H1 (cell line): ENCODE results near the gene RAB11FIP5. TPM values are rescaled to one million over a fixed set of nuclear protein-coding genes. Genes with fewer than 3 reads are reported as not detected.

Experiments
- CTCF ChIA-PET: fragments of 300-600 bp; sonication (Branson Sonifier 250); formaldehyde crosslinking; loops from one replicate; lab custom pipeline; 2021; ENCODE audit not compliant: partially characterized antibody; lab: Charles Lee
- POLR2A ChIA-PET: fragments of 300-600 bp; sonication (Branson Sonifier 250); formaldehyde crosslinking; loops from one replicate; lab custom pipeline; 2021; ENCODE audit warnings: inconsistent platforms; ENCODE audit not compliant: partially characterized antibody; lab: Charles Lee
- DNase-seq, 2 experiments: peaks; one replicate each; pipeline versions ENCODE4 v3.0.0 to v3.0.0-alpha.2; 2010 to 2022; ENCODE audit warnings: low spot score in 2 of 2, low read depth in 1 of 2, mixed read lengths in 1 of 2
- FAIRE-seq: peaks from 2 replicates; lab custom pipeline; 2011; peaks lifted over from hg19 to GRCh38; lab: Jason Lieb, UNC
- H2AFZ ChIP-seq: 2 replicates; pipeline ENCODE4 v1.8.1; 2012; ENCODE audit warnings: low read length, inconsistent platforms
- H2AK5ac ChIP-seq: 2 replicates; pipeline ENCODE4 v1.6.1; 2013; ENCODE audit warnings: low read depth, low read length
- H2BK120ac ChIP-seq: replicated peaks from 2 replicates; pipeline ENCODE3; 2013; ENCODE audit warnings: low read depth, low read length, inconsistent platforms
- H2BK12ac ChIP-seq: 2 replicates; pipeline ENCODE4 v1.6.1; 2013; ENCODE audit warnings: low read depth, low read length
- H2BK15ac ChIP-seq: 2 replicates; pipeline ENCODE4 v1.6.1; 2013; ENCODE audit warnings: low read length
- H2BK20ac ChIP-seq: 2 replicates; pipeline ENCODE4 v1.6.1; 2013; ENCODE audit warnings: low read length
- H2BK5ac ChIP-seq: 2 replicates; pipeline ENCODE4 v1.6.1; 2013; ENCODE audit warnings: low read depth, low read length
- H3K14ac ChIP-seq: 2 replicates; pipeline ENCODE4 v1.6.1; 2013; ENCODE audit warnings: inconsistent platforms; ENCODE audit not compliant: insufficient read length
- H3K18ac ChIP-seq: 2 replicates; pipeline ENCODE4 v1.6.1; 2013; ENCODE audit warnings: low read length; ENCODE audit errors: extremely low read depth
- H3K23ac ChIP-seq: 2 replicates; pipeline ENCODE4 v1.6.1; 2013; ENCODE audit warnings: inconsistent platforms; ENCODE audit not compliant: insufficient read length
- H3K23me2 ChIP-seq: 2 replicates; pipeline ENCODE4 v1.6.1; 2013; ENCODE audit warnings: low read depth, low read length
- H3K27ac ChIP-seq: 2 replicates; pipeline ENCODE4 v1.6.1; 2011; ENCODE audit warnings: low read depth, low read length, inconsistent platforms
- H3K27me3 ChIP-seq, 4 experiments: replicated peaks in 1 of 4; 1 replicate in 1 of 4; 2 replicates in 3 of 4; pipeline versions ENCODE4 v1.6.1 to v1.8.1; 2011 to 2013; ENCODE audit warnings: low read length in 3 of 4, mild to moderate bottlenecking in 3 of 4, inconsistent platforms in 2 of 4, mixed read lengths in 2 of 4, moderate library complexity in 1 of 4; ENCODE audit not compliant: control insufficient read depth in 3 of 4, insufficient read depth in 3 of 4; ENCODE audit errors: extremely low read depth in 1 of 4
- H3K36me3 ChIP-seq, 4 experiments: 2 replicates each; pipeline versions ENCODE4 v1.6.1 to v1.8.1; 2011 to 2013; ENCODE audit warnings: mild to moderate bottlenecking in 4 of 4, low read length in 3 of 4, moderate library complexity in 2 of 4, control low read depth in 1 of 4, inconsistent platforms in 1 of 4; ENCODE audit not compliant: insufficient read depth in 4 of 4, control insufficient read depth in 2 of 4
- H3K4ac ChIP-seq: replicated peaks from 2 replicates; pipeline ENCODE3; 2013; ENCODE audit warnings: low read length, low read depth, mixed read lengths, inconsistent platforms; ENCODE audit not compliant: insufficient read length
- H3K4me1 ChIP-seq, 4 experiments: replicated peaks in 1 of 4; 1 replicate in 1 of 4; 2 replicates in 3 of 4; pipeline versions ENCODE4 v1.6.1 to v1.8.1; 2011 to 2013; ENCODE audit warnings: low read length in 3 of 4, inconsistent platforms in 2 of 4, mixed read lengths in 1 of 4; ENCODE audit not compliant: insufficient read depth in 4 of 4, control insufficient read depth in 3 of 4
- H3K4me2 ChIP-seq, 2 experiments: 2 replicates each; pipeline versions ENCODE4 v1.6.1 to v1.8.1; 2011 to 2013; ENCODE audit warnings: low read depth in 2 of 2, low read length in 2 of 2, control low read depth in 1 of 2, inconsistent platforms in 1 of 2, mild to moderate bottlenecking in 1 of 2; ENCODE audit not compliant: insufficient read depth in 1 of 2
- H3K4me3 ChIP-seq, 4 experiments: fragments of 200-600, 300-600 bp in 1 of 4; sonication (generic), shearing (Covaris generic), sonication (Bioruptor Twin) in 1 of 4; 2 replicates each; pipeline versions ENCODE4 v1.5.1 to v1.8.1; 2011 to 2016; ENCODE audit warnings: low read length in 4 of 4, low read depth in 3 of 4, control low read depth in 2 of 4, inconsistent platforms in 2 of 4, mild to moderate bottlenecking in 2 of 4, mixed read lengths in 1 of 4, moderate library complexity in 1 of 4; ENCODE audit not compliant: insufficient read depth in 2 of 4; ENCODE audit errors: extremely low read depth in 1 of 4
- H3K56ac ChIP-seq: replicated peaks from 2 replicates; pipeline ENCODE3; 2013; ENCODE audit warnings: low read depth, mild to moderate bottlenecking, mixed read lengths, low read length, inconsistent platforms; ENCODE audit not compliant: insufficient read length
- H3K79me1 ChIP-seq: 2 replicates; pipeline ENCODE4 v1.6.1; 2013; ENCODE audit warnings: low read depth, low read length, control low read depth
- H3K79me2 ChIP-seq, 2 experiments: 2 replicates each; pipeline versions ENCODE4 v1.6.1 to v1.8.1; 2012 to 2013; ENCODE audit warnings: low read length in 2 of 2, mild to moderate bottlenecking in 2 of 2, inconsistent platforms in 1 of 2; ENCODE audit not compliant: insufficient read depth in 2 of 2, control insufficient read depth in 1 of 2
- H3K9ac ChIP-seq, 4 experiments: replicated peaks in 1 of 4; 1 replicate in 1 of 4; 2 replicates in 3 of 4; pipeline versions ENCODE4 v1.6.1 to v1.8.1; 2011 to 2013; ENCODE audit warnings: low read depth in 3 of 4, low read length in 3 of 4, control low read depth in 2 of 4, mild to moderate bottlenecking in 2 of 4, moderate library complexity in 2 of 4, inconsistent platforms in 1 of 4; ENCODE audit errors: extremely low read depth in 1 of 4
- H3K9me3 ChIP-seq, 2 experiments: 2 replicates each; pipeline versions ENCODE4 v1.6.1 to v1.8.1; 2012 to 2013; ENCODE audit warnings: mild to moderate bottlenecking in 2 of 2, moderate library complexity in 2 of 2, control low read depth in 1 of 2, inconsistent platforms in 1 of 2, low read depth in 1 of 2, low read length in 1 of 2, mixed read lengths in 1 of 2; ENCODE audit not compliant: insufficient read depth in 2 of 2
- H4K20me1 ChIP-seq, 2 experiments: replicated peaks in 1 of 2; 2 replicates each; pipeline versions ENCODE3 to v1.8.1; 2011 to 2013; ENCODE audit warnings: inconsistent platforms in 2 of 2, low read length in 2 of 2, mild to moderate bottlenecking in 1 of 2; ENCODE audit not compliant: insufficient read depth in 2 of 2, control insufficient read depth in 1 of 2
- H4K5ac ChIP-seq: 2 replicates; pipeline ENCODE4 v1.6.1; 2013; ENCODE audit warnings: low read length, low read depth, mixed read lengths, inconsistent platforms; ENCODE audit not compliant: insufficient read length
- H4K8ac ChIP-seq: 2 replicates; pipeline ENCODE4 v1.8.0; 2013; ENCODE audit warnings: mild to moderate bottlenecking, moderate library complexity, low read length, inconsistent platforms; ENCODE audit not compliant: insufficient read depth; ENCODE audit errors: extremely low read depth
- H4K91ac ChIP-seq: replicated peaks from 2 replicates; pipeline ENCODE3; 2013; ENCODE audit warnings: low read length, mixed read lengths, inconsistent platforms; ENCODE audit not compliant: insufficient read length
- ATF2 ChIP-seq: IDR thresholded peaks from 2 replicates; pipeline ENCODE4 v1.6.1; 2012; ENCODE audit warnings: low read length, inconsistent platforms
- CTCF ChIP-seq, 3 experiments: IDR thresholded peaks; 1 replicate in 2 of 3; 2 replicates in 1 of 3; pipeline versions ENCODE4 v1.5.1 to v1.6.1; 2011; ENCODE audit warnings: low read length in 3 of 3, mild to moderate bottlenecking in 3 of 3, inconsistent platforms in 2 of 3, low read depth in 1 of 3, moderate library complexity in 1 of 3; ENCODE audit not compliant: insufficient read depth in 1 of 3; ENCODE audit errors: control extremely low read depth in 1 of 3
- EP300 ChIP-seq, 2 experiments: IDR thresholded peaks; 1 replicate in 1 of 2; 2 replicates in 1 of 2; pipeline ENCODE4 v1.6.1; 2011 to 2012; ENCODE audit warnings: low read depth in 2 of 2, low read length in 2 of 2, mild to moderate bottlenecking in 2 of 2, borderline replicate concordance in 1 of 2, inconsistent platforms in 1 of 2, moderate library complexity in 1 of 2
- KDM1A ChIP-seq: fragments of 200-600, 300-600 bp; sonication (generic); IDR thresholded peaks from 2 replicates; pipeline ENCODE4 v1.7.1; 2016; ENCODE audit warnings: mild to moderate bottlenecking, low read length, borderline replicate concordance
- TAF7 ChIP-seq: optimal IDR thresholded peaks from 2 replicates; pipeline ENCODE3; 2011; ENCODE audit warnings: low read depth, mild to moderate bottlenecking, inconsistent platforms, low read length, moderate library complexity, borderline replicate concordance
- WGBS, 2 experiments: shearing (Covaris generic) in 1 of 2; methylation state at CpG; one replicate each; pipeline versions ENCODE4 v1.1.6 to v1.1.7; 2013 to 2015; ENCODE audit warnings: low lambda C conversion rate in 2 of 2, mixed read lengths in 2 of 2, inconsistent platforms in 1 of 2, low coverage in 1 of 2, missing lambda C conversion rate in 1 of 2; ENCODE audit not compliant: insufficient replicate concordance in 2 of 2, insufficient coverage in 1 of 2, insufficient read length in 1 of 2; ENCODE audit errors: extremely low coverage in 1 of 2, missing lambda C conversion rate in 1 of 2; 5-methylcytosine and 5-hydroxymethylcytosine counted together
- polyA plus RNA-seq, 7 experiments: library from polyadenylated mRNA; depleted of rRNA in 3 of 7; stranded (reverse) in 5 of 7; unstranded in 2 of 7; fragments of >200 nt in 5 of 7; fragments of 200-250 nt in 2 of 7; gene quantifications; 1 replicate in 5 of 7; 2 replicates in 1 of 7; 4 replicates in 1 of 7; pipeline versions ENCODE4 v1.2.1 to v1.2.3, GENCODE V29; 2011 to 2013; ENCODE audit warnings: missing spikeins in 2 of 7, mixed read lengths in 2 of 7
- total RNA-seq: library from RNA; stranded (reverse); fragmentation: NEBNext Ultra II Directional; extraction: Animal tissue kit (Norgen Biotek cat#: 25700); gene quantifications from 2 replicates; pipeline ENCODE4 v1.2.1, GENCODE V29; 2021

RAB11FIP5 gene
- total and polyA plus RNA-seq, 2 of the 8 experiments (the other 6 are each of a cell fraction or from before 2014, with no cell fraction given): 6.3 to 17.0 TPM

GRCh38 chr2:73109431-73110167 is 3.1 kb downstream of the RAB11FIP5 start:
- Histone ChIP-seq H3K4me2 (no peak overlapping the region; a peak in 1 of 4 replicates), H3K4me3 (no peak overlapping the region)
- 92% methylated on average over 5 of the region's 5 CpGs; no CpG with 5 or more reads in 1 of the 2 experiments for WGBS, 2 experiments
- no peak for TF ChIP-seq CTCF (IDR thresholded peaks at IDR 0.05; ENCODE audit: control extremely low read depth in 1 of 3, insufficient read depth in 1 of 3, low read depth in 1 of 3, low read length in 3 of 3)
- no peak for TF ChIP-seq ATF2
- no peak for TF ChIP-seq TAF7
- TF ChIP-seq KDM1A: peak; percentile 58; the same call in 1 of the 2 replicates
- TF ChIP-seq EP300 (IDR thresholded peaks at IDR 0.05; ENCODE audit: borderline replicate concordance in 1 of 2, low read depth in 2 of 2, low read length in 2 of 2): no peak

More at GRCh38 chr2:73109431-73110167, 3.1 kb downstream of the RAB11FIP5 start:
- peaks cover 2 to 6% of the 10 kb centered on the region in 2 experiments for H4K20me1 ChIP-seq
- no peak overlapping the region for H3K27ac ChIP-seq
- H3K79me1 ChIP-seq: peaks cover 16% of the 10 kb centered on the region
- H2BK15ac ChIP-seq: no peak overlapping the region
- no peak overlapping the region for H3K9ac ChIP-seq
- H3K23ac ChIP-seq: no peak overlapping the region
- H3K79me2 ChIP-seq: peaks cover 0 to 15% of the 10 kb centered on the region in 2 experiments; a peak in 2 of 4 replicates
- FAIRE-seq: no peak
- peaks cover 15% of the 10 kb centered on the region for H3K23me2 ChIP-seq
- no peak overlapping the region for H2BK20ac ChIP-seq
- H3K36me3 ChIP-seq: no peaks in the 10 kb centered on the region
- no peak overlapping the region for H3K56ac ChIP-seq
- no peaks in the 10 kb centered on the region; a peak in 2 of 7 replicates for H3K27me3 ChIP-seq
- no peak overlapping the region for H3K4ac ChIP-seq
- no peak overlapping the region for H4K5ac ChIP-seq
- H4K91ac ChIP-seq: no peak overlapping the region
- peaks cover 10 to 14% (median 12%) of the 10 kb centered on the region in 4 experiments; a peak in 6 of 7 replicates for H3K4me1 ChIP-seq
- no peak overlapping the region for H3K14ac ChIP-seq
- POLR2A ChIA-PET: interaction anchor here (3.1 kb wide), 1 partner anchor 17 kb away, joined by 17 read pairs; no protein-coding TSS in a partner anchor
- H3K9me3 ChIP-seq: peaks cover 0 to under 1% of the 10 kb centered on the region in 2 experiments; a peak in 1 of 4 replicates
- CTCF ChIA-PET: interaction anchor here (0.6 to 7.5 kb wide), 9 partner anchors 15 to 118 kb away, joined by 3 to 63 read pairs (median 5); no protein-coding TSS in a partner anchor
- no peak overlapping the region for H2BK120ac ChIP-seq
- H4K8ac ChIP-seq: no peak overlapping the region; the same call in 1 of the 2 replicates
- H2BK12ac ChIP-seq: no peak overlapping the region
- no peak overlapping the region for H3K18ac ChIP-seq
- DNase-seq: no peak
- no peak overlapping the region for H2AFZ ChIP-seq
- no peak overlapping the region for H2BK5ac ChIP-seq
- no peak overlapping the region for H2AK5ac ChIP-seq
